ENCODE measurements around the gene RTCA.
"Not testable (repeated sequence)": the region's sequence is repeated elsewhere in the genome, so short reads cannot be mapped to it uniquely, and the experiment has no call there.

Gene RTCA

GRCh38 chr1:100265931-100266740, at the start of gene RTCA:
RTCA (plus strand) TSS chr1:100266216; CDS start chr1:100266376, 160 bp downstream.
- DNase-seq = peak; percentile 90

GRCh38 chr1:100217834-100218233, 48.2 kb upstream of the RTCA start:
- no peak for DNase-seq

- DNase-seq = no peak
These were observed 46.6 kb upstream of the RTCA start for GRCh38 chr1:100219457-100219856.

GRCh38 chr1:100219883-100220282, 46.1 kb upstream of the RTCA start:
- DNase-seq = no peak

GRCh38 chr1:100222428-100222827, 43.6 kb upstream of the RTCA start:
- DNase-seq = no peak

GRCh38 chr1:100229681-100230443, 36.2 kb upstream of the RTCA start:
- no peak for DNase-seq

- DNase-seq = no peak
These were observed 35.3 kb upstream of the RTCA start for GRCh38 chr1:100230765-100231164.

GRCh38 chr1:100231721-100232120, 34.3 kb upstream of the RTCA start:
- DNase-seq = no peak

- DNase-seq = no peak
These were observed 33.9 kb upstream of the RTCA start for GRCh38 chr1:100232156-100232555.

- not testable (repeated sequence) for DNase-seq
These were observed 32.5 kb upstream of the RTCA start for GRCh38 chr1:100233566-100233965.

GRCh38 chr1:100234432-100234831, 31.6 kb upstream of the RTCA start:
- DNase-seq = no peak

- no peak for DNase-seq
These were observed 28.9 kb upstream of the RTCA start for GRCh38 chr1:100237091-100237490.

GRCh38 chr1:100239961-100240360, 26.1 kb upstream of the RTCA start:
- peak; percentile 19 for DNase-seq

GRCh38 chr1:100240631-100241030, 25.4 kb upstream of the RTCA start:
- no peak for DNase-seq

GRCh38 chr1:100246738-100247137, 19.3 kb upstream of the RTCA start:
- no peak for DNase-seq

- no peak for DNase-seq
These were observed 16.9 kb upstream of the RTCA start for GRCh38 chr1:100249155-100249536.

- peak; percentile 94 for DNase-seq
These were observed 16.3 kb upstream of the RTCA start, which contains the start of gene DBT for GRCh38 chr1:100249537-100250257. DBT (minus strand) TSS chr1:100249834; CDS start chr1:100249820, 14 bp downstream.

- DNase-seq = no peak
These were observed 15.8 kb upstream of the RTCA start for GRCh38 chr1:100250264-100250663.

GRCh38 chr1:100250807-100251206, 15.2 kb upstream of the RTCA start:
- DNase-seq = no peak

GRCh38 chr1:100252901-100253300, 13.1 kb upstream of the RTCA start:
- no peak for DNase-seq

GRCh38 chr1:100253552-100253951, 12.5 kb upstream of the RTCA start:
- no peak for DNase-seq

GRCh38 chr1:100256273-100256672, 9.7 kb upstream of the RTCA start:
- not testable (repeated sequence) for DNase-seq

- not testable (repeated sequence) for DNase-seq
These were observed 7.6 kb upstream of the RTCA start for GRCh38 chr1:100258427-100258826.
